ENCODE data around the gene SH3D19.

GRCh38 chr4:151321586-151321985 lies 3.8 kb downstream of the SH3D19 start:
- TF ChIP-seq POLR2AphosphoS5 (IDR thresholded peaks at IDR 0.05; ENCODE audit: low read depth, low read length): no peak
- TF ChIP-seq POLR2A (IDR thresholded peaks at IDR 0.05; ENCODE audit: low read depth, low read length): no peak
- TF ChIP-seq POU2F2 (IDR thresholded peaks at IDR 0.05; ENCODE audit: low read depth, low read length): no peak
- TF ChIP-seq TAF1 (IDR thresholded peaks at IDR 0.05; ENCODE audit: low read depth, low read length): no peak
- no peak for TF ChIP-seq PAX5 (IDR thresholded peaks at IDR 0.05; ENCODE audit: insufficient read depth, low read length, severe bottlenecking)

Measured in GM12891 (cell line).